Keratinocyte (primary cell): ENCODE results near the gene H1-8. TPM values are rescaled to one million over a fixed set of nuclear protein-coding genes. Genes with fewer than 3 reads are reported as not detected.

Experiments used
- DNase-seq: peaks from one replicate; pipeline ENCODE4 v3.0.0-alpha.2; 2011; ENCODE audit warnings: low read depth, missing footprints, low spot score
- FAIRE-seq: peaks from 2 replicates; lab custom pipeline; 2011; peaks lifted over from hg19 to GRCh38; lab: Jason Lieb, UNC
- H2AFZ ChIP-seq: 2 replicates; pipeline ENCODE4 v1.6.0; 2012; ENCODE audit warnings: low read length, control low read depth, inconsistent platforms; ENCODE audit not compliant: control insufficient read depth
- H3K27ac ChIP-seq: 2 replicates; pipeline ENCODE4 v1.5.1; 2011; ENCODE audit warnings: low read length; ENCODE audit not compliant: control insufficient read depth, insufficient read depth
- H3K27me3 ChIP-seq: 3 replicates; pipeline ENCODE4 v1.6.0; 2011; ENCODE audit warnings: low read length; ENCODE audit not compliant: control insufficient read depth, insufficient read depth; ENCODE audit errors: extremely low read depth
- H3K36me3 ChIP-seq, 2 experiments: 2 replicates in 1 of 2; 3 replicates in 1 of 2; pipeline ENCODE4 v1.5.1; 2011; ENCODE audit warnings: low read length in 2 of 2, mild to moderate bottlenecking in 1 of 2; ENCODE audit not compliant: control insufficient read depth in 2 of 2, insufficient read depth in 2 of 2; ENCODE audit errors: extremely low read depth in 1 of 2
- H3K4me1 ChIP-seq: 3 replicates; pipeline ENCODE4 v1.5.1; 2011; ENCODE audit warnings: low read length; ENCODE audit not compliant: control insufficient read depth, insufficient read depth; ENCODE audit errors: extremely low read depth
- H3K4me2 ChIP-seq: 3 replicates; pipeline ENCODE4 v1.6.0; 2011; ENCODE audit warnings: low read depth, low read length; ENCODE audit not compliant: control insufficient read depth, insufficient read depth; ENCODE audit errors: extremely low read depth
- H3K4me3 ChIP-seq, 3 experiments: fragments of 200-600 bp in 1 of 3; sonication (generic) in 1 of 3; 2 replicates in 2 of 3; 3 replicates in 1 of 3; pipeline ENCODE4 v1.5.1; 2011 to 2016; ENCODE audit warnings: low read length in 3 of 3, mild to moderate bottlenecking in 3 of 3, control low read depth in 2 of 3, inconsistent platforms in 1 of 3, low read depth in 1 of 3, mixed read lengths in 1 of 3, mixed run types in 1 of 3, moderate library complexity in 1 of 3; ENCODE audit not compliant: control insufficient read depth in 2 of 3, insufficient read depth in 2 of 3; ENCODE audit errors: extremely low read depth in 1 of 3
- H3K79me2 ChIP-seq: 2 replicates; pipeline ENCODE4 v1.6.0; 2012; ENCODE audit warnings: low read length; ENCODE audit not compliant: control insufficient read depth, insufficient read depth
- H3K9ac ChIP-seq: 3 replicates; pipeline ENCODE4 v1.6.0; 2011; ENCODE audit warnings: low read length; ENCODE audit not compliant: control insufficient read depth, insufficient read depth; ENCODE audit errors: extremely low read depth
- H3K9me1 ChIP-seq: 3 replicates; pipeline ENCODE4 v1.6.0; 2011; ENCODE audit warnings: low read length; ENCODE audit not compliant: control insufficient read depth, insufficient read depth; ENCODE audit errors: extremely low read depth
- H3K9me3 ChIP-seq: 2 replicates; pipeline ENCODE4 v1.5.1; 2012; ENCODE audit warnings: low read depth, low read length; ENCODE audit not compliant: control insufficient read depth
- H4K20me1 ChIP-seq: 3 replicates; pipeline ENCODE4 v1.6.0; 2011; ENCODE audit warnings: low read length; ENCODE audit not compliant: control insufficient read depth, insufficient read depth; ENCODE audit errors: extremely low read depth
- EZH2 ChIP-seq: IDR thresholded peaks from one replicate; pipeline ENCODE4 v1.6.1; 2012; ENCODE audit warnings: inconsistent platforms, mild to moderate bottlenecking, low read length, moderate library complexity
- dilution Hi-C: fragments of 300-500 bp; cut with MboI; formaldehyde crosslinking; loops from one replicate; pipeline ENCODE4 v1.7.0; 2020; ENCODE audit warnings: low sequenced_read_pairs; ENCODE audit not compliant: extremely low pct_ligation_motif_present
- polyA plus RNA-seq, 5 experiments: library from polyadenylated mRNA; depleted of rRNA in 3 of 5; stranded (reverse) in 3 of 5; stranded (forward) in 1 of 5; unstranded in 1 of 5; fragments of >200 nt; gene quantifications; 1 replicate in 1 of 5; 2 replicates in 3 of 5; 3 replicates in 1 of 5; pipeline versions ENCODE4 v1.2.1 to v1.2.3, GENCODE V29; 2011 to 2012; ENCODE audit warnings: missing spikeins in 2 of 5, low read depth in 1 of 5, low replicate concordance in 1 of 5
- TF ChIP-seq, protein P1 (sequence below), 3 experiments: IDR thresholded peaks in 1 of 3; conservative IDR thresholded peaks in 1 of 3; optimal IDR thresholded peaks in 1 of 3; 2 replicates in 2 of 3; 3 replicates in 1 of 3; pipeline versions ENCODE3 to v1.5.1; 2011; ENCODE audit warnings: low read length in 3 of 3, mild to moderate bottlenecking in 3 of 3, moderate library complexity in 2 of 3, control low read depth in 1 of 3, inconsistent platforms in 1 of 3; ENCODE audit not compliant: insufficient read depth in 2 of 3; ENCODE audit errors: extremely low read depth in 1 of 3

Gene H1-8
- polyA plus RNA-seq, 1 donor (not counting 4 experiments of a cell fraction or from before 2014, with no cell fraction given) = not detected

DNA sequence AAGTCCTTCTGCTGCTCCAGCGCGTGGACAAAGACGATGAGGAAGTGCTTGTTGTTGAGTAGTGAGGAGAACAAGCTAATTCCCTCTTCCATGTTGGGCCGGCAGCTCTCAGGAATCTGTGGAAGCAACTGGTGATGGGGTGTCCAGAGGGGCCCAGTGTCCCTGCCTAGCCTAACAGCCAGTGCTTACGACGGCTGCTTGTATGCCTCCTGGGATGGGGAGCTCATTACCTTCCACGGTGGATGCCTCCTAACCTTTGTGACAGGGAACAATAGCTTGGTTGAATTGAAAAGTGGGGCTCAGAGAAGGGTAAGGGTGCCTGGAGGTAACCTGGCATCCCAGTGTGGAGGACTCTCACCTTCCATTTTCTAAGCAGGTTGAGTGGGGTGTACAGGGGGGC lies 22.9 kb downstream of the H1-8 start:
- Histone ChIP-seq H4K20me1 (no peaks in the 10 kb centered on the region), H2AFZ (no peak overlapping the region), H3K9me3 (no peaks in the 10 kb centered on the region), H3K79me2 (no peaks in the 10 kb centered on the region), H3K27me3 (peaks cover 6% of the 10 kb centered on the region), H3K4me1 (no peaks in the 10 kb centered on the region), H3K27ac (no peak overlapping the region), H3K9ac (no peak overlapping the region), H3K9me1 (no peaks in the 10 kb centered on the region), H3K36me3 (no peaks in the 10 kb centered on the region), H3K4me2 (no peak overlapping the region), H3K4me3 (no peak overlapping the region)
- FAIRE-seq (no peak), DNase-seq (no peak)
- no peak for TF ChIP-seq EZH2
- TF ChIP-seq, protein P1, sequence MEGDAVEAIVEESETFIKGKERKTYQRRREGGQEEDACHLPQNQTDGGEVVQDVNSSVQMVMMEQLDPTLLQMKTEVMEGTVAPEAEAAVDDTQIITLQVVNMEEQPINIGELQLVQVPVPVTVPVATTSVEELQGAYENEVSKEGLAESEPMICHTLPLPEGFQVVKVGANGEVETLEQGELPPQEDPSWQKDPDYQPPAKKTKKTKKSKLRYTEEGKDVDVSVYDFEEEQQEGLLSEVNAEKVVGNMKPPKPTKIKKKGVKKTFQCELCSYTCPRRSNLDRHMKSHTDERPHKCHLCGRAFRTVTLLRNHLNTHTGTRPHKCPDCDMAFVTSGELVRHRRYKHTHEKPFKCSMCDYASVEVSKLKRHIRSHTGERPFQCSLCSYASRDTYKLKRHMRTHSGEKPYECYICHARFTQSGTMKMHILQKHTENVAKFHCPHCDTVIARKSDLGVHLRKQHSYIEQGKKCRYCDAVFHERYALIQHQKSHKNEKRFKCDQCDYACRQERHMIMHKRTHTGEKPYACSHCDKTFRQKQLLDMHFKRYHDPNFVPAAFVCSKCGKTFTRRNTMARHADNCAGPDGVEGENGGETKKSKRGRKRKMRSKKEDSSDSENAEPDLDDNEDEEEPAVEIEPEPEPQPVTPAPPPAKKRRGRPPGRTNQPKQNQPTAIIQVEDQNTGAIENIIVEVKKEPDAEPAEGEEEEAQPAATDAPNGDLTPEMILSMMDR (optimal IDR thresholded peaks at IDR 0.05 in 1 of 3, IDR thresholded peaks at IDR 0.05 in 1 of 3, conservative IDR thresholded peaks at IDR 0.05 in 1 of 3; ENCODE audit: extremely low read depth in 1 of 3, insufficient read depth in 2 of 3, low read length in 3 of 3) = no peak
- dilution Hi-C loops = no loop called here

DNA sequence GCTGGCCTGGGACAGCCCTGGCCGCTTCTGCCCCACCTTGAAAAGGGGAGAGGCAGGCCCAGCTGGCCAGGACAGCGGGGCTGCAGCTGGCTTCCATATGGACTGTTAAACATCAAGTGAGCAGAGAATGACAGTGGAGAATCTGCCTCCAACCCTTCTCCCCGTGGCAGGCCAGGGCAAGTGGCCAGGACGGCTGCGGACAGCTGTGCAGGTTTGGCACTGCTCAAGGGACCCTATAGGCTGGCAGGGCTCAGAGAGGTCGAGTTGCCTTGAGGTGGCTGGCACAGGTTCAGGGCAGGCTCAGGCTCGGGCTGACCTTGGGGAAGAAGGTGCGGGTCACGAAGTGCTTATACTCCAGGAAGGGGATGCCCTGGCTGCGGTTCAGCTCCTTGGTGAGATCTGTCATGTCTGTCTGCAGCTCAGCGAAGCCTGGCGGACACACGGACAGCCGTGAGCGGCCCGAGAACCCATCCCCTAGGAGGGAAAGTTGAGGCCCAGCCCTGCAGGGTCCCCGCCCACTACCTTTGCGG lies 24.3 kb downstream of the H1-8 start:
- Histone ChIP-seq H3K36me3 (no peaks in the 10 kb centered on the region), H3K9me3 (no peaks in the 10 kb centered on the region), H2AFZ (no peak overlapping the region), H3K79me2 (no peaks in the 10 kb centered on the region), H3K27me3 (peaks cover 6% of the 10 kb centered on the region), H3K27ac (no peak overlapping the region), H3K9me1 (no peaks in the 10 kb centered on the region), H3K4me2 (no peak overlapping the region), H3K4me1 (no peaks in the 10 kb centered on the region), H3K4me3 (no peak overlapping the region), H4K20me1 (no peaks in the 10 kb centered on the region), H3K9ac (no peak overlapping the region)
- dilution Hi-C loops = no loop called here
- DNase-seq = no peak
- TF ChIP-seq EZH2 = no peak
- TF ChIP-seq, protein P1 (optimal IDR thresholded peaks at IDR 0.05 in 1 of 3, IDR thresholded peaks at IDR 0.05 in 1 of 3, conservative IDR thresholded peaks at IDR 0.05 in 1 of 3; ENCODE audit: extremely low read depth in 1 of 3, insufficient read depth in 2 of 3, low read length in 3 of 3) = no peak
- no peak for FAIRE-seq
